Calu3 (cell line): Measurements from ENCODE around the gene DLG2. TPM values are rescaled to one million over a fixed set of nuclear protein-coding genes. Genes with fewer than 3 reads are reported as not detected.

Experiments
- BruUV-seq: library from RNA; stranded (reverse); fragments of 400-500 nt; replicated peaks from 2 replicates; lab custom pipeline; 2021; lab: Mats Ljungman, UMichigan
- CTCF ChIA-PET: fragments of 300-600 bp; sonication (Branson Sonifier 250); formaldehyde crosslinking; loops from one replicate; lab custom pipeline; 2022; ENCODE audit warnings: antibody characterized with exemption; lab: Charles Lee
- DNase-seq: peaks from one replicate; pipeline ENCODE4 v3.0.0; 2022
- H3K27ac Mint-ChIP-seq: one replicate; pipeline ENCODE4 v1.8.0; 2022; ENCODE audit warnings: mixed read lengths; ENCODE audit not compliant: unreplicated experiment
- H3K27me3 Mint-ChIP-seq: one replicate; pipeline ENCODE4 v1.8.0; 2022; ENCODE audit warnings: mixed read lengths; ENCODE audit not compliant: unreplicated experiment
- H3K36me3 Mint-ChIP-seq: one replicate; pipeline ENCODE4 v1.8.0; 2022; ENCODE audit warnings: mild to moderate bottlenecking, moderate library complexity, mixed read lengths; ENCODE audit not compliant: insufficient read depth, unreplicated experiment
- H3K4me1 Mint-ChIP-seq: one replicate; pipeline ENCODE4 v1.8.0; 2022; ENCODE audit warnings: mild to moderate bottlenecking, low read depth, mixed read lengths; ENCODE audit not compliant: unreplicated experiment
- H3K4me3 Mint-ChIP-seq: one replicate; pipeline ENCODE4 v1.8.0; 2022; ENCODE audit warnings: mild to moderate bottlenecking, low read depth, moderate library complexity, mixed read lengths; ENCODE audit not compliant: unreplicated experiment
- H3K9me3 Mint-ChIP-seq: one replicate; pipeline ENCODE4 v1.8.0; 2022; ENCODE audit warnings: low read depth, mixed read lengths; ENCODE audit not compliant: unreplicated experiment
- CTCF ChIP-seq: fragments of 200-600 bp; IDR thresholded peaks from one replicate; pipeline ENCODE4 v1.8.0; 2022; ENCODE audit warnings: antibody characterized with exemption; ENCODE audit not compliant: unreplicated experiment
- intact Hi-C: fragments of 100-400 bp; cut with micrococcal nuclease; formaldehyde crosslinking; loops from one replicate; pipeline ENCODE4 v1.10.0; 2022; ENCODE audit not compliant: unreplicated experiment
- total RNA-seq: library from RNA; stranded (reverse); gene quantifications from 2 replicates; pipeline ENCODE4 v1.2.3, GENCODE V29; 2022

DLG2 gene
- total RNA-seq, 1 experiment from 2014 or later, result 0.71 TPM

- Mint-ChIP-seq H3K27me3 (no peaks in the 10 kb centered on the region), H3K4me3 (no peak overlapping the region), H3K27ac (no peak overlapping the region), H3K9me3 (no peaks in the 10 kb centered on the region), H3K4me1 (no peaks in the 10 kb centered on the region), H3K36me3 (no peaks in the 10 kb centered on the region)
- TF ChIP-seq CTCF, result no peak
- intact Hi-C loops, result no loop called here
- CTCF ChIA-PET, result no interaction called here
- DNase-seq, result no peak
- BruUV-seq, result no TSS peak
Measured at GRCh38 chr11:85530634-85531033, 96.5 kb downstream of the DLG2 start.

GRCh38 chr11:85526564-85526963, 100.6 kb downstream of the DLG2 start:
- H3K27me3 Mint-ChIP-seq, result no peaks in the 10 kb centered on the region
- no peak for DNase-seq
- CTCF ChIA-PET, result no interaction called here
- no peaks in the 10 kb centered on the region for H3K36me3 Mint-ChIP-seq
- no peaks in the 10 kb centered on the region for H3K4me1 Mint-ChIP-seq
- no peak overlapping the region for H3K4me3 Mint-ChIP-seq
- TF ChIP-seq CTCF, result no peak
- H3K9me3 Mint-ChIP-seq, result peaks cover 2% of the 10 kb centered on the region
- no peak overlapping the region for H3K27ac Mint-ChIP-seq
- no TSS peak for BruUV-seq
- intact Hi-C loops, result no loop called here

- no TSS peak for BruUV-seq
- H3K9me3 Mint-ChIP-seq, result peaks cover 2% of the 10 kb centered on the region
- no peak overlapping the region for H3K4me3 Mint-ChIP-seq
- intact Hi-C loops, result no loop called here
- H3K27me3 Mint-ChIP-seq, result no peaks in the 10 kb centered on the region
- no peak overlapping the region for H3K27ac Mint-ChIP-seq
- no peak for TF ChIP-seq CTCF
- H3K4me1 Mint-ChIP-seq, result no peaks in the 10 kb centered on the region
- CTCF ChIA-PET, result no interaction called here
- no peak for DNase-seq
- H3K36me3 Mint-ChIP-seq, result no peaks in the 10 kb centered on the region
Measured at GRCh38 chr11:85525686-85526085, 101.5 kb downstream of the DLG2 start.

- TF ChIP-seq CTCF, result no peak
- Mint-ChIP-seq H3K4me3 (no peak overlapping the region), H3K9me3 (no peaks in the 10 kb centered on the region), H3K27me3 (no peaks in the 10 kb centered on the region), H3K36me3 (no peaks in the 10 kb centered on the region), H3K27ac (no peak overlapping the region), H3K4me1 (no peaks in the 10 kb centered on the region)
- no TSS peak for BruUV-seq
- CTCF ChIA-PET, result no interaction called here
- DNase-seq, result no peak
- intact Hi-C loops, result no loop called here
Measured at GRCh38 chr11:85517272-85517671, 109.9 kb downstream of the DLG2 start.

GRCh38 chr11:85495918-85496317, 131.2 kb downstream of the DLG2 start:
- BruUV-seq, result no TSS peak
- Mint-ChIP-seq H3K27ac (no peak overlapping the region), H3K9me3 (no peaks in the 10 kb centered on the region), H3K4me1 (no peaks in the 10 kb centered on the region), H3K36me3 (no peaks in the 10 kb centered on the region), H3K27me3 (peaks cover 20% of the 10 kb centered on the region), H3K4me3 (no peak overlapping the region)
- CTCF ChIA-PET, result no interaction called here
- no peak for DNase-seq
- intact Hi-C loops, result no loop called here
- no peak for TF ChIP-seq CTCF
